ENCODE results near the gene IGFALS. TPM values are rescaled to one million over a fixed set of nuclear protein-coding genes. Genes with fewer than 3 reads are reported as not detected.
A peak's percentile ranks its signal among the peaks of the same experiment; 100 is the strongest.

The IGFALS gene
- total RNA-seq, 1 donor from 2014 or later = 0.17 TPM

DNA sequence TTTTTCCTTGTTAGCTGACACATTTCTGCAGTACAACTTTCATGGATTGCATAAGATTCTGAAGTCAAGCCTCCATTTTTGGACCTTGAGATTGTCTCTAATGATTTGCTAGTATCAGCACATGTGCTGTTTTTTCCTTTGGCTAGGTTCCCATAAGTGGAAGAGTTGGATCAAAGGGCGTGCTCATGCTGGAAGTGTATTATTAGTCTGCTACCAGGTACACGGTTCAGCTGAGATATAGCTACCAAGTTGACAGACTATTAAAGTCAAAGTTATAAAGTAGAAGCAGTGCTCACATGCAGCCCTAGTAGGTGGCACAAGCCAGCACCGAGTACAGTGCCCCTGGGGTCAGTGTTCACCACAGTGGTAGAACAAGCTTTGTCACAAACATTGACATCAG is 36.7 kb upstream of the IGFALS start:
- TF ChIP-seq CTCF (conservative IDR thresholded peaks at IDR 0.05) = no peak
- peaks cover 20% of the 10 kb centered on the region for H3K4me1 Mint-ChIP-seq (ENCODE audit: unreplicated experiment)
- H3K4me3 Mint-ChIP-seq = peak overlapping the region; percentile 41
- no peaks in the 10 kb centered on the region for H3K27me3 Mint-ChIP-seq
- H3K36me3 Mint-ChIP-seq = peaks cover 9% of the 10 kb centered on the region
- H3K27ac Mint-ChIP-seq = peak overlapping the region; percentile 39
- DNase-seq (ENCODE audit: extremely low spot score, unreplicated experiment) = no peak
- no peaks in the 10 kb centered on the region for H3K9me3 Mint-ChIP-seq

DNA sequence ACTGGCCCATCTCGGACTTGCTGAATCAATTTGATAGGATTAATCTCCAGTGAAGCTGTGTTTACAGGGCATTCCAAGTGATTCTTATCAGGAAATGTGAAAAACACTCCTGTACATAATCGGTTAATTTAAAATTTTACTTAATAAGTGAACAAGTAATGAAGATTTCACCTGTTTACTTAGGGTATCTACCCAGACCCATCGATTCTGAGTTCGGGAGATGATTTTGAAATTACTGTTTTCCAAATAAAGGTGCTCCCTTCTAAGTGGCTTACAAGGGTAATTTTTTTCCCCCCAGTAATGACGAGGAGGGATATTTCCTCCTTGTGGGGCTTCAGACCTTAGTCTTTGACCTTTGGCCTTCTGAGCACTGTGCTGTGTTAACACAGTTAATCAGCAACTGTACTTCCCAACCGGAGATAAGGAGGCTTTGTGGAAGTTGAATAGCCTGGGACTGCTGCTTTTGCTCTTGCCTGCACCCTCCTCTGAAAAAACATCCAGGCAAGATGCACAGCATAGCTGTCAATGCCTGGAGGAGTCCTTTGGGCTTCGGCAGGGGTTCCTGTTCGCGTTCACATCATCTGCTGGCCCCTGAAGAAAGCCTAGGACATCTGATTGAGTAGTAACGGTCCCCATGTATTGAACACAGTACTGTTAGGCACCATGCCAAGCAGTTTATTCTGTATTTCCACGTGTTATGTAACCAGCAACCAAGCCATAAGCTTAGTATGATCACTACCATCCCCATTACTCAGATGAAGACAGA is 35.3 kb upstream of the IGFALS start:
- Mint-ChIP-seq H3K4me3 (peak overlapping the region; percentile 96), H3K36me3 (peaks cover 9% of the 10 kb centered on the region), H3K9me3 (no peaks in the 10 kb centered on the region), H3K27ac (peak overlapping the region; percentile 78), H3K27me3 (no peaks in the 10 kb centered on the region), H3K4me1 (ENCODE audit: unreplicated experiment) (peaks cover 20% of the 10 kb centered on the region)
- no peak for DNase-seq (ENCODE audit: extremely low spot score, unreplicated experiment)
- no peak for TF ChIP-seq CTCF (conservative IDR thresholded peaks at IDR 0.05)

DNA sequence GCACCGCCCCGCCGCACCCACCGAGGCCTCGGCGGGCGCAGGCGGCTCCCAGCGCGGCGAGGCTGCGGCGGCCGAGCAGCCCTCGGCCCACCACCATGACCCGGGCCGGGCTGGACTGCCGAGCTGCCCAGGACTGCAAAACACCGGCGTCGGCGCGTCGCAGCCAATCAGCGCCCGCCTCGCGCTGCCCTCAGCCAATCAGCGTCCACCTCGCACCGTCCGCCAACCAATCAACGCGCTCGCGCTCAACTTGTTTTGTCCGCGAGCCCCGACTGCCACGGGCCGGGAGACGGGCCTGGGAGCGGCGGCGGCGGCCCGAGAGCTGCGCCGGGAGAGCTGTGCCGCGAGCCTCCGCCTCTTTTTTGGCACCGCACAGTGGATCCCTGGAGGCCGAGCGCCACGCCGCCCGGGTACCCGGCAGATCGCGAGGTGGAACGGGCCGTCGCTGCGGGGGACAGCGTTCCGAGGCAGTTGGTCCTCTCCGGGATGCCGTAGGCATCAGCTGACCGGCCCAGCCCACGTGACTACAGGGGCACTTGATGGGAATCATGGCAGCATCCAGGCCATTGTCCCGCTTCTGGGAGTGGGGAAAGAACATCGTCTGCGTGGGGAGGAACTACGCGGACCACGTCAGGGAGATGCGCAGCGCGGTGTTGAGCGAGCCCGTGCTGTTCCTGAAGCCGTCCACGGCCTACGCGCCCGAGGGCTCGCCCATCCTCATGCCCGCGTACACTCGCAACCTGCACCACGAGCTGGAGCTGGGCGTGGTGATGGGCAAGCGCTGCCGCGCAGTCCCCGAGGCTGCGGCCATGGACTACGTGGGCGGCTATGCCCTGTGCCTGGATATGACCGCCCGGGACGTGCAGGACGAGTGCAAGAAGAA is 33.4 kb upstream of the IGFALS start, which contains the start of the genes FAHD1 and HAGH:
Gene FAHD1, plus strand, starts transcription at position 516 of the 883 bp plus-strand sequence. Its CDS starts 33 bp downstream, at position 549.
Gene HAGH, minus strand, starts transcription at position 135 of the 883 bp plus-strand sequence. Its CDS starts 38 bp downstream, at position 97.
- peak; percentile 96 for DNase-seq (ENCODE audit: extremely low spot score, unreplicated experiment)
- Mint-ChIP-seq H3K4me3 (peak within 1 kb of the TSS; percentile 96), H3K9me3 (no peaks in the 10 kb centered on the region), H3K27ac (peak within 1 kb of the TSS; percentile 90), H3K36me3 (peaks cover 5% of the 10 kb centered on the region), H3K4me1 (ENCODE audit: unreplicated experiment) (peaks cover 16% of the 10 kb centered on the region), H3K27me3 (no peaks in the 10 kb centered on the region)
- TF ChIP-seq CTCF (conservative IDR thresholded peaks at IDR 0.05) = no peak

- Mint-ChIP-seq H3K9me3 (no peaks in the 10 kb centered on the region), H3K27ac (peak overlapping the region; percentile 58), H3K27me3 (no peaks in the 10 kb centered on the region), H3K36me3 (peaks cover 5% of the 10 kb centered on the region), H3K4me3 (peak overlapping the region; percentile 84), H3K4me1 (ENCODE audit: unreplicated experiment) (peaks cover 16% of the 10 kb centered on the region)
- DNase-seq (ENCODE audit: extremely low spot score, unreplicated experiment) = no peak
- peak; percentile 22 for TF ChIP-seq CTCF (conservative IDR thresholded peaks at IDR 0.05)
These were observed 32.6 kb upstream of the IGFALS start for GRCh38 chr16:1825864-1826690.

DNA sequence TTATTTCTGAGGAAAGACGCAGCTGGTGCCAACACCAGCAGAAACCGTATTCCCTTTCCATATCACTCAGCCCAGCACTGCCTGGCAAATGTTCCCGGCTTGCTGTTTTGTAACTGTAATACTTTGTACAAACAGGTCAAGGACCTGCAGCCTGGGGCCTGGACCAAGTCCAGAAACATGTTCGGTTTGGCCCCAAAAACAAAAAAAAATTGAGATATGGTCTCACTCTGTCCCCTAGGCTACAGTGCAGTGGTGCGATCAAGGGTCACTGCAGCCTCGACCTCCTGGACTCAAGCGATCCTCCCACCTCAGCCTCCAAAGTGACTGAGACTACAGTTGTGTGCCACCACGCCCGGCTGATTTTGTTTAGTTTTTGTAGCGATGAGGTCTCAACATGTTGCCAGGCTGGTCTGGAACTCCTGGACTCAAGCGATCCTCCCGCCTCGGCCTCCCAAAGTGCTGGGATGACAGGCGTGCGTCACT is 31.9 kb upstream of the IGFALS start:
- Mint-ChIP-seq H3K36me3 (peaks cover 5% of the 10 kb centered on the region), H3K27ac (peak overlapping the region; percentile 58), H3K4me3 (peak overlapping the region; percentile 84), H3K27me3 (no peaks in the 10 kb centered on the region), H3K4me1 (ENCODE audit: unreplicated experiment) (peaks cover 16% of the 10 kb centered on the region), H3K9me3 (no peaks in the 10 kb centered on the region)
- no peak for TF ChIP-seq CTCF (conservative IDR thresholded peaks at IDR 0.05)
- DNase-seq (ENCODE audit: extremely low spot score, unreplicated experiment) = no peak
